Stimulated activated naive CD8-positive, alpha-beta T cell treated with anti-CD3 and anti-CD28 coated beads, Interleukin-15, Interleukin-2, amounts not matched to agents 100 ng/mL and 50 ng/mL, for 24 hours (primary cell): Measurements from ENCODE around the gene TTLL12.

Experiments used
- H3K27ac Mint-ChIP-seq: one replicate; pipeline ENCODE4 v1.8.0; 2021; ENCODE audit warnings: mild to moderate bottlenecking, mixed read lengths
- H3K27me3 Mint-ChIP-seq: one replicate; pipeline ENCODE4 v1.8.0; 2021; ENCODE audit warnings: mixed read lengths
- H3K36me3 Mint-ChIP-seq: one replicate; pipeline ENCODE4 v1.8.0; 2021; ENCODE audit warnings: low read depth, mixed read lengths
- H3K4me1 Mint-ChIP-seq: one replicate; pipeline ENCODE4 v1.8.0; 2021; ENCODE audit warnings: low read depth, mixed read lengths
- H3K4me3 Mint-ChIP-seq: one replicate; pipeline ENCODE4 v1.8.0; 2021; ENCODE audit warnings: mild to moderate bottlenecking, mixed read lengths
- H3K9me3 Mint-ChIP-seq: one replicate; pipeline ENCODE4 v1.8.0; 2021; ENCODE audit warnings: mixed read lengths

Gene TTLL12

DNA sequence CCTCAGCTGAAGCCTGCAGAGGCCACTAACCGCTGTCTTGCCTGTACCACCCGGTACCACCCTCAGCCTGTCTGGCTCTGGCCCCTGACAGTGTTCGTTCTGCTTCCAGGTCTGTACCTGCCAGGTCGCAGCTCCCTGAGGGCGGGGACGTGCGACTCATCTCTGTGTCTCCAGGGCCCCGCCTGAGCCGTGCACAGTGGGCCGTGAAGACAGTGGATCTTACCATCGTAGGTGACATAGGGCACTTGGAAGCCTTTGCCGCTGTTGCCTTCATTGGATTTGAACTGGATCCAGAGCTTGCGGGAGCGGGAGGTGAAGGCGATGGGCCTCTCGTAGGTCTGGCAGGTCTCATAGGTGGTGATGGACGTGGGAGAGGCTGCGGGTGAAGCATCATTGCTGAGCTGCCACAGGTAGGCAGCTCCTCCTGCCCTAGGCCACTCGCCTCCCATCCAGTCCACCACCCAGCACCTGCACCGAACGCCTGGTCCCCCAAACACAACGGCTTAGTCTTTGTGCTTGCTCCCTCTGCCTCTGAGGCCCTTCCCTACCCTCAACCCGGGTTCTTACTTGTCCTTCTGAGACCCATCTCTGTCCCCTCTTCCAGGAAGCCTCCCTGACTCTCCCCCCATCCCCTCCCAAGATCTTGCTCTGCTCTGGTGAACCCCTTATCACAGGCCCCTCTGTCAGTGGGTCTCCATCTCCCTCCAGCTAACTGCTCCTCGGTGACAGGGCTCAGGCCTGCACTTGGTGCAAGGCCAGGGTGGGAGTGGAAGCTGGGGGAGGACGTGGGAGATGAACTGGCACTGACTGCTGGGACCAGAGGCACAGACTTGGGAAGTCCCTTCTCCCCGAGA is 21.1 kb upstream of the TTLL12 start:
- Mint-ChIP-seq H3K27ac (no peak overlapping the region), H3K9me3 (no peaks in the 10 kb centered on the region), H3K36me3 (no peaks in the 10 kb centered on the region), H3K4me3 (no peak overlapping the region), H3K4me1 (peaks cover 8% of the 10 kb centered on the region), H3K27me3 (no peaks in the 10 kb centered on the region)

DNA sequence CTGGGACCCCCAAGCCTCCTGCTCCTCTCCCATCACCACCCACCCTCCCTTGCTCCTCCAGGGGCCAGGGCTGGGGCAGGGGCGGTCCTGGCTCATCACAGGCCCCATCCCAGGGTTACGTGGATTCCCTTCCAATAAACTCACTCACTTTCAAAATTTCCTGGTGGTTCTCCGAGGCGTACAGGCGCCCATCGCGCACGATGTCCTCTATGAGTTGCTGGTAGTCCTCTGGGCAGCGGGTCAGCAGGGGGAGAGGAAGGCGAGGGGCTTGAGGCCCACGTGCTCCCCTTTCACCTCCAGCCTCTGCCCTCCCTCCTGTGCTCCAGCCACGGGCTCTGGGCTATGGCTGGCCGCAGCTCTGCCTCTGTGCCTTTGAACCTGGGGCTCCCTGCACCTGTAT is 20.5 kb upstream of the TTLL12 start:
- Mint-ChIP-seq H3K27ac (no peak overlapping the region), H3K36me3 (no peaks in the 10 kb centered on the region), H3K4me3 (no peak overlapping the region), H3K27me3 (no peaks in the 10 kb centered on the region), H3K9me3 (no peaks in the 10 kb centered on the region), H3K4me1 (peaks cover 8% of the 10 kb centered on the region)

GRCh38 chr22:43206509-43207161 is 19.7 kb upstream of the TTLL12 start:
- no peaks in the 10 kb centered on the region for H3K27me3 Mint-ChIP-seq
- peaks cover 8% of the 10 kb centered on the region for H3K4me1 Mint-ChIP-seq
- H3K4me3 Mint-ChIP-seq = no peak overlapping the region
- no peaks in the 10 kb centered on the region for H3K36me3 Mint-ChIP-seq
- H3K9me3 Mint-ChIP-seq = no peaks in the 10 kb centered on the region
- H3K27ac Mint-ChIP-seq = no peak overlapping the region

DNA sequence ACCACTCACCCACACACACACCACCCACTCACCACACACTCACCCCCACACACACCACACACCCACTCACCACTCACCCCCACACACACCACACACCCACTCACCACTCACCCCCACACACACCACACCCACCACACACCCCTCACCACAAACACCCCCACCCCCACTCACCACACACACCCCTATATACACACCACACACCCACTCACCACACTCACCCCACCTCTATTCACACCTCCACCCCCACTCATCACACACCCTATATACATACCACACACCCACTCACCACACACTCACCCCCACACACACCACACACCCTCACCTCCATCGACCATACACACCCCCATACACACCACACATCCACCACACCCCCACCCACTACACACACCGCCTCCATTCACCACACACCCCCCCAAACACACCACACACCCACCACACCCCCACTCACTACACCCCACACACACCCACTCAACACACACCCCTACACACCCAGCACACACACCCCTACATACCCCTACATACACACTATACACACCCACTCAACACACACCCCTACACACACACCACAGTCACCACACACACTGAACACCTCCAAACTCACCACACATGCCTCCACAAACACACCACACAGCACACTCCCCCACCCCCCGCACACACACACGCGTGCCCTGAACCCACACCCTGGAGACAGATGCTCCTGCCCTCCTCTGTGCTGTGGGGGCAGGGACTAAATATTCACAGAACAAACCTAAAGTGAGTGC is 19.0 kb upstream of the TTLL12 start:
- H3K9me3 Mint-ChIP-seq = no peaks in the 10 kb centered on the region
- no peak overlapping the region for H3K27ac Mint-ChIP-seq
- no peaks in the 10 kb centered on the region for H3K27me3 Mint-ChIP-seq
- H3K4me1 Mint-ChIP-seq = peaks cover 8% of the 10 kb centered on the region
- H3K4me3 Mint-ChIP-seq = no peak overlapping the region
- H3K36me3 Mint-ChIP-seq = no peaks in the 10 kb centered on the region

DNA sequence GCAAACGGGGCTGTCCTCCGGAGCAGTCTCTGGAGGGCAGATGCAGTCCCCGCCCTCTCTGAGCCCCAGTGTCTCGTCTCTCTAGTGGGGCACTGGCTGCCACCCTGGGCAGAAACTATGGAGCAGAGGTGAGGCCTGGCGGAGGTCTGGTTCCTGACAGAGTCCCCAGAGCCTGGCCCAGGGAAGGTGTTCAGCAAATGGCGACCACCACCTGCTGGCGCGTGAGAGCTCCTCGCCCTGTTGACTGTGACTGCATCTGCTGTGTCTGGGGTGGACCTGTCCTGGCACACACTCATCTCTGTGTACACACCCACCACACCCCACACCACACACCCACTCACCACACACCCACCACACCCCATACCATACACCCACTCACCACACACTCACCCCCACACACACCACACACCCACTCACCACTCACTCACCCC is 18.3 kb upstream of the TTLL12 start:
- no peaks in the 10 kb centered on the region for H3K27me3 Mint-ChIP-seq
- no peaks in the 10 kb centered on the region for H3K36me3 Mint-ChIP-seq
- no peaks in the 10 kb centered on the region for H3K9me3 Mint-ChIP-seq
- H3K4me3 Mint-ChIP-seq = no peak overlapping the region
- no peak overlapping the region for H3K27ac Mint-ChIP-seq
- peaks cover 8% of the 10 kb centered on the region for H3K4me1 Mint-ChIP-seq

DNA sequence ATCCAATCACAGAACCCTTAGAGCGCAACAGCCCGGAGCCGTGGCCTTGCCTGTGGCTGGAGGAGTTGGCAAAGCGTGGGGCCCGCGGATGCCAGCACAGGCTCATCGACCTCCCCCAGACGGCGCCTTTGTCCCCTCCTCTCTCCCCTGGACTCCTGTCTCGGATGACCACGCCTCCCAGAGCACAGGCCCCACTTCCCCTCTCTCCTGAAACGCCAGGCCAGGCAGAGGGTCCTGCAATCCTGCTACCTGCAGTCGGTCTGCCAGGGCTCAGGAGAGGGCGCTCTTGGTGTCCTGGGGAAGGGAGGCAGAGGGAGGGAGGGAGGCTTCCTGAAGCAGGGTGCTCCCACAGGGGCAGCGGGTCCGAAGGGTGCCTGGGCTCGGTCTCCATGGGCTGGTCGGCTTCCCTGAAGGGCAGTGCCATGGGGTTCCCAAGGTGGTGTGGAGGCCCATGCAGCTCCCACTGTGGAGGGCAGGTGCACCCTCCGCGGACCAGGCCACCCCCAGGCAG is 16.6 kb upstream of the TTLL12 start:
- H3K4me3 Mint-ChIP-seq = no peak overlapping the region
- peaks cover 8% of the 10 kb centered on the region for H3K4me1 Mint-ChIP-seq
- H3K36me3 Mint-ChIP-seq = no peaks in the 10 kb centered on the region
- no peaks in the 10 kb centered on the region for H3K9me3 Mint-ChIP-seq
- no peak overlapping the region for H3K27ac Mint-ChIP-seq
- H3K27me3 Mint-ChIP-seq = peaks cover 5% of the 10 kb centered on the region

DNA sequence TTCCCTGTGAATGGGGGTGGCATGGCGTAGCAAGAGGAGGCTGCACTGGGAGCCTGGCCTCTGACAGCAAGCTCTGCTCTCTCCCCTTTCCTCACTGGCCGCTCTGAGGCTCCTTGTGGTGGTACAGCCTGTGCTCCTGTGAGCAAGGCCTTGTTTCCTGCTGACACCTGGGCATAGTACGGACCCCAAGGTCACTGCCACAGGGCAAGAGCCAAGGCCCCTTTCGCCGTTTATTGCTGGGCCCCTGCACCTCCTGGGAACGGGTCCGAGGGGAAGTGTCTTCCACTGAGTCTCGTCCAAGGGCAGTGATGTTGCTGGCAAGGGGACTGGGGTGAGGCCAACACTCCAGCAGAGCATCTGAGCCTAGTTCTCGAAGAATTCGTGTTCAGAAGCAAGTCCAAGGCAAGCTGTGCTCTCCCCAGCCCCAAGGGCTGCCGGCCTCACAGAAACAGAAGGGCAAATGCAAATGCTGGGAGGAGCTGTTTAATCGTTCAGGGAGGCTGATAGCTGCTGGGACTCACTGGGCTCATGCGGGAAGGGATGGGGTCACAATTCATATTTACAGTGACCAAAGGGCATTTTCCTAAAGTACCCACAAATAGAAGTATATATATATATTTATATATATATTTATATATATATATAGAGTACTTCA is 15.9 kb upstream of the TTLL12 start:
- no peak overlapping the region for H3K4me3 Mint-ChIP-seq
- peaks cover 5% of the 10 kb centered on the region for H3K27me3 Mint-ChIP-seq
- H3K27ac Mint-ChIP-seq = no peak overlapping the region
- H3K9me3 Mint-ChIP-seq = no peaks in the 10 kb centered on the region
- no peaks in the 10 kb centered on the region for H3K36me3 Mint-ChIP-seq
- H3K4me1 Mint-ChIP-seq = peaks cover 8% of the 10 kb centered on the region

DNA sequence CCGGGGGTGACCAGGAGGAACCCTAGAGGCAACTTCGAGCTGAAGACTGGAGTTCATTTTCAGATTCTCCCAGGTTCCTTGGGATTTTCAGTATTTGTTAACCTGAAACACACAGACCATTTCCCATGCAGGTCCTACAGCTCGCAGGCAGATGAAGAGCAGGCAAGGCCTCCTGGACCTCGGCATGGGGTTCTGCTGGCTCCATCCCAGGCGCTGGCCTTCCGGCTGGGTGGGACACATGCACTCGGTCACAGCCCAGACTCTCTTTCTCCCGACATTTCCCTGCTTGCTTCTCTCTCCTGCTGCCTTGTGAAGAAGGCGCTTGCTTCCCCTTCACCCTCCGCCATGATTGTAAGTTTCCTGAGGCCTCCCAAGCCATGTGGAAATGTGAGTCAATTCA is 15.4 kb upstream of the TTLL12 start:
- Mint-ChIP-seq H3K27me3 (peaks cover 5% of the 10 kb centered on the region), H3K4me1 (peaks cover 8% of the 10 kb centered on the region), H3K36me3 (no peaks in the 10 kb centered on the region), H3K4me3 (no peak overlapping the region), H3K9me3 (no peaks in the 10 kb centered on the region), H3K27ac (no peak overlapping the region)

DNA sequence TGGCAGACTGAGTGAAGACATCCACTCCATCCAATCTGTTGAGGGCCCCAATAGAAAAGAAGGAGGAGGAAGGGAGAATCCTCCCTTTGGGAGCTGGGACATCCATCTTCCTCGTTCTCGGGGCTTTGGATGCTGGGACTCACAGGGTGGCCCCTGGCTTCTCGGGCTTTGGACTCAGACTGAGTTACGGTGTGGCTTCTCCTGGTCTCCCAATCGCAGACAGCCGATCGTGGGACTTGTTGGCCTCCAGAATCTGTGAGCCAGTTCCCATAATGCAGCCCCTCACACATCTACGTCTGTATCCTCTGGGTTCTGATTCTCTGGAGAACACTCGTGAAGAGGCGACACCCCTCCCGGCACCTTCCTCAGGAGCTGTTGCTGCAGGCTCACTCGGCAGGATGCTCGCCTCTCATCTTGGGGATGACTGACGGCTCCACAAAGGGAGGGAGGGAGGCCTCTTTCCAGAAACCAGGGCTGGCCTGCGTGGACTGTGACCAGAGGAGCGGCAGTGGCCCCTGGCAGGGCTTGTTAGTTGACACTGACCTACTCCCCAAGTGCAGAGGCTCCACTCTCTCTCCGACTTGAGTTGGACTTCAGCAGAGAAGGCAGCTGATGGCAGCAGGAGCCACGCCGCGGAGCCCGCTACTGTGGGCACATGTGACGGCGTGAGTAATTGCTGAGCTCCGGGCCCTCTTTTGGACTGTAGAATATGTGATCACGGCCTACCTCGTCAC is 14.7 kb upstream of the TTLL12 start:
- H3K36me3 Mint-ChIP-seq = no peaks in the 10 kb centered on the region
- H3K27ac Mint-ChIP-seq = no peak overlapping the region
- H3K9me3 Mint-ChIP-seq = no peaks in the 10 kb centered on the region
- H3K27me3 Mint-ChIP-seq = peaks cover 5% of the 10 kb centered on the region
- H3K4me1 Mint-ChIP-seq = peaks cover 7% of the 10 kb centered on the region
- H3K4me3 Mint-ChIP-seq = no peak overlapping the region

DNA sequence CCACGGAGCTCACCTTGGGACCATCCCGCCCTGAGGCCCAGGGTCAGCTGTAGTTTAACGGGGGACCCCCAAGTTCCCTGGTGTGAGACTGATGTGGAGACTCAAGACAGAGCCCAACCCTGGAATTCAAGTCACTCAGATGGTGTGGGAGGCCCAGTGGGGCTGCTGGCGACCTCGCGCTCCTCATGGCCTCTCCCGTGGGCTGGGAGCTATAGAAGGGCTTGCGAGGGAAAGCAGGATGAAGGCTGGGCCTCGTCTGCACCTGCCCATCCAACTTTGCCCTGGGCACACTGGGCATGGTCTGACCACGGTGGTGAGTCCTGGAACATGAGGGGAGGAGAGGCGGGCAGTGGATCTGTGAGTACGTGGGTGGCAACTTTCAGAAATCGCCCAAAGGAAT is 13.6 kb upstream of the TTLL12 start:
- H3K27me3 Mint-ChIP-seq = peaks cover 5% of the 10 kb centered on the region
- H3K27ac Mint-ChIP-seq = no peak overlapping the region
- no peaks in the 10 kb centered on the region for H3K36me3 Mint-ChIP-seq
- H3K9me3 Mint-ChIP-seq = no peaks in the 10 kb centered on the region
- no peaks in the 10 kb centered on the region for H3K4me1 Mint-ChIP-seq
- H3K4me3 Mint-ChIP-seq = no peak overlapping the region

DNA sequence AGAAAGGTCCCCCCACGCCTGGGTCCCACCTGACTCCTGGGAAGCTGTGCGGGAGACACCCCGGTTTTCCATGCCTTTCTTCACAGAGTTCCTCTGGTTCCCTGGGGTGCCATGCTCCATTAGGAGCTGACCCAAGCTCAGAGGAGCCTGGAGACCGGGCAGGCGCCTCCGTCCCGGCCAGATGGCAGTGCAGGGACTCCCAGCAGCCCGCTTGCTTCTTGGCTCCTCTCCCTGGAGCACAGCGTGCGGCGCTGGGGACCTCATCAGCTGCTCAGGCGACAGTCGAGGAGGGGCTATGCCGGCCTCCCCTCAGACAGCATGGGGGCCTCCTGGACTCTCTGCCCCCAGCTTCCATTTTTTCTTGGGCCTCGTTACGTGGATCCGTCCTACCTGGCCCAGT is 13.1 kb upstream of the TTLL12 start:
- H3K27ac Mint-ChIP-seq = no peak overlapping the region
- no peak overlapping the region for H3K4me3 Mint-ChIP-seq

DNA sequence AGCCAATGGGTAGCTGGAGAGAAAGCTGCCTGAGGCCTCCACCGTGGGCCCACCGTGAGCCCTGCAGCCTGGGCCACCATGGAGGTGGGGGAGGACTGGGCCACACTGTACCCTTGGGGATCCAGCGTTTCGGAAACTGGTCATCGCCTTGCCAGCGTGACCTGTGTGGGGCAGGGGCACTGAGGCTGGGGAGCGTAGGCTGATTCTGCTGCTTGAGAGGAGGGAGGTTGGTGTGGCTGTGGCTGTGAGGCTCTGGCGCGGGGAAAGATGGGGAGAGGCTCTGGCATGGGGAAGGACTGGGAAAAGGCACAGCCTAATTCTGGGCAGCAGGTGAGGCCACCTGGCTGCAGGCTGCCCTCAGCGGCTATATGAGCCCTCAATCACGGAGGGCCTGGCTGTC is 12.6 kb upstream of the TTLL12 start:
- Mint-ChIP-seq H3K4me1 (no peaks in the 10 kb centered on the region), H3K36me3 (no peaks in the 10 kb centered on the region)

More for the DNA sequence above, 13.1 kb upstream of the TTLL12 start:
- no peaks in the 10 kb centered on the region for H3K9me3 Mint-ChIP-seq
- H3K27me3 Mint-ChIP-seq = peaks cover 5% of the 10 kb centered on the region
- no peaks in the 10 kb centered on the region for H3K36me3 Mint-ChIP-seq
- no peaks in the 10 kb centered on the region for H3K4me1 Mint-ChIP-seq

DNA sequence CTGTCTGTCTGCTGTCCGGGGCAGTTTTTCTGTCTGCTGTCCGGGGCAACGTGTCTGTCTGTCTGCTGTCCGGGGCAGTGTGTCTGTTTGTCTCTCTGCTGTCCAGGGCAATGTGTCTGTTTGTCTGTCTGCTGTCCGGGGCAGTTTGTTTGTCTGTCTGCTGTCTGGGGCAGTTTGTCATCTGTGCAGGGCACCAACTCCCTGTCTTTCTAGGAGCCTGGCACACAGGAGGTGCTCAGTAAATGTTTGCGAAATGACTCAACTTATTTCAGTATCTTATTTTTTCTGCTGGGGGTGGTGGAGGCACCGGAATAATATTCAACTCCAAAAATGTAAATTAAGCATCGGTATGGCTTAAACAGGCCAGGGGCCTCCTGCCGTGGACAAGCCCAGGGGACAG is 12.0 kb upstream of the TTLL12 start:
- H3K36me3 Mint-ChIP-seq = no peaks in the 10 kb centered on the region
- no peak overlapping the region for H3K4me3 Mint-ChIP-seq
- H3K4me1 Mint-ChIP-seq = no peaks in the 10 kb centered on the region
- no peak overlapping the region for H3K27ac Mint-ChIP-seq
- no peaks in the 10 kb centered on the region for H3K9me3 Mint-ChIP-seq
- H3K27me3 Mint-ChIP-seq = peaks cover 5% of the 10 kb centered on the region

More for the DNA sequence above, 12.6 kb upstream of the TTLL12 start:
- no peaks in the 10 kb centered on the region for H3K9me3 Mint-ChIP-seq
- no peak overlapping the region for H3K4me3 Mint-ChIP-seq
- H3K27ac Mint-ChIP-seq = no peak overlapping the region
- peaks cover 5% of the 10 kb centered on the region for H3K27me3 Mint-ChIP-seq

- no peak overlapping the region for H3K4me3 Mint-ChIP-seq
- H3K27ac Mint-ChIP-seq = no peak overlapping the region
- peaks cover 5% of the 10 kb centered on the region for H3K27me3 Mint-ChIP-seq
- no peaks in the 10 kb centered on the region for H3K9me3 Mint-ChIP-seq
- H3K4me1 Mint-ChIP-seq = no peaks in the 10 kb centered on the region
- no peaks in the 10 kb centered on the region for H3K36me3 Mint-ChIP-seq
Measured at GRCh38 chr22:43198126-43198525, 11.2 kb upstream of the TTLL12 start.
